ENCODE measurements around the gene ZFPM1. TPM values are rescaled to one million over a fixed set of nuclear protein-coding genes. Genes with fewer than 3 reads are reported as not detected.

Gene ZFPM1
- total RNA-seq, 2 experiments from 2014 or later, result 19.0 to 19.2 TPM

DNA sequence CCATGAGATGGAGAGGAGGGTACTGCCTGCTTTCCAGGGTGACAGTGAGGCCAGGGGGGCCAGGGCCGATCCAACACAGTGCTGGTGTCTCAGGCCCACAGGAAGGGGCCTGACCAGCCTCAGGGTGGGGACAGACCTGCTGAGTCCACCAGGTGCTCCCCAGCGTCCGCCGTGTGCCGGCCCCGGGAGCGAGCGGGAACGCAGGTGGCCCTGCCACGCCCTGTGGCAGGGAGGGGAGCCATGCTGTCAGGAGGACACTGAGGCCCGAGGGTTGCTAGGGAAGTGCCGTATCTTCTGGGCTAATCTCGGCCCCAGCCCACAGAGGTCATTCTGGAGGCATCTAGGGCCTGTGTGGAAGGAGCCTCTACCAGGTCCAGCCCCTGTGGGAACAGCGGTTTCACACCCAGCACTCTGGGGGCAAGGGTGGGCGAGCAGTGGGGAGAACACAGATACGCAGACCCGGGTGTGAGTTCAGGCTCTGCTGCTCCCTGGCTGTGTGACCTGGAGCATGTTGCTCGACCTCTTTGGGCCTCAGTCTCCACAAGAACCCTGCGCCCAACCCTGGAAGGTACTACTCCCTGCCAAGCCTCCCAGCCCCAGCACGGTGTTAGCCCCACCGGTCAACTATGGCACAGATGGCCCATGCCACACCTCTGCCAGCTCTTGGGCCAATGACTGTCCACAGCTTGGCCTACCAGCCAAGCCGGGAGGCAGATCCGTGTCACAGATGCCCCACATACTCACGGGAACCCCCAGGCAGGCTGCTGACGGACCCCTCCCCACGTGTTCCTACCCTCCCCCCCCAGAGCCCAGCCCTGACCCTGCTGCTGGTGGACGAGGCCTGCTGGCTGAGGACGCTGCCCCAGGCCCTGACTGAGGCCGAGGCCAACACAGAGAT, 73.2 kb downstream of the ZFPM1 start:
- H3K27ac Mint-ChIP-seq, result no peak overlapping the region
- DNase-seq, result no peak
- H3K36me3 Mint-ChIP-seq, result no peaks in the 10 kb centered on the region
- H3K27me3 Mint-ChIP-seq, result no peaks in the 10 kb centered on the region
- POLR2A ChIA-PET, result no interaction called here
- no peaks in the 10 kb centered on the region for H3K9me3 Mint-ChIP-seq
- peaks cover 2% of the 10 kb centered on the region for H3K4me1 Mint-ChIP-seq
- H3K4me3 Mint-ChIP-seq, result no peak overlapping the region
- ATAC-seq (ENCODE audit: low read depth), result no peak

DNA sequence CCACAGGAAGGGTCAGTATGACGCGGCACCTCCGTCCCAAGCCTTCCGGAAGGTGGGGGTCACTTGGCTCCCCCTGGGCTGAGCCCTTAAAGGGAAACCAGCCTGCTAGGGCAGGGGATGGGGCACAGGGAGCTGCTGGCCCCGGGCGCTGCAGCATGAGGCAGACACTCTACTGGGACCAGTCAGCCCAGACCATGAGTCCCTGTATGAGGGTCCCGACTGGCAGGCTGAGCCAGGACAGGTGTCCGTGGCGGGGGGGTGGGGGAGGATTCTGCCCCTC, 73.8 kb downstream of the ZFPM1 start:
- POLR2A ChIA-PET, result no interaction called here
- no peak for ATAC-seq (ENCODE audit: low read depth)

DNA sequence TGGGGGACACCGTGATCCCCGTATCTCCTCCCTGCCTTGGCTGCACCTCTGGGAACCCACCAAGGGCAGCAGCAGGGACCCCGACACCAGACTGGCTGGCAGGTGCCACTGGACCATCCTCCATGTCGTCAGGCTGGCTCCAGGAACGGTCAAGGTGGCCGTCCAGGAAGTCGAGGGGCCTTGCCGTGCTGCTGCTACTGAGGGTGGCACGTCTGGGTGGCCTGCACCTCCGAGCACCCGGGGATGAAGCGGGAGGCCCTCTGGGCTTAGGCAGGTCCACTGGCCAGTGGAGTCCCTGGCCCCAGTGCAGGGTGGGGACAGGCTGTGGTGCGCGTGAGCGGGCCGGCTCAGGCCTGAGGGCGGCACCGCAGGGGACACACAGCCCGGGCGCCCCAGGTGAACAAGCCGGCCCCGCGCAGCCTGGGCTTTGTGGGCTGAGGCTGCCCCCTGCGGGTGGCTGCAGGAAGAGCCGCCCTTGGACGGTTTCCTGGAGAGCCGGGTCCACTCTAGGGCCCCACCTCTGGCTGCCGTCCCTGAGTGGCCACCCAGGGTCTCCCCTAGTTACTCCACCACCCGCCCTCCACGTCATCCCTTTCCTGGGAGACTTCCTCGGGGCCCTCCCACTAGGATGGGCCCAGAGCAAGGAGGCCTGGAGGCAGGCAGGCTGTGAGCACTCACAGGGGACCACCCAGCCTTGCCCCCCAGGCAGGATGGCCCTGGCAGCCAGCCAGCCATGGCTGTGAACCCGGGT, 74.3 kb downstream of the ZFPM1 start:
- H3K4me1 Mint-ChIP-seq, result peaks cover 2% of the 10 kb centered on the region
- H3K4me3 Mint-ChIP-seq, result no peak overlapping the region
- no peak overlapping the region for H3K27ac Mint-ChIP-seq
- no peaks in the 10 kb centered on the region for H3K36me3 Mint-ChIP-seq
- peak; percentile 83 for DNase-seq
- H3K9me3 Mint-ChIP-seq, result no peaks in the 10 kb centered on the region
- H3K27me3 Mint-ChIP-seq, result no peaks in the 10 kb centered on the region
- POLR2A ChIA-PET, result no interaction called here
- peak; percentile 61 for ATAC-seq (ENCODE audit: low read depth)

More for the DNA sequence above, 73.8 kb downstream of the ZFPM1 start:
- Mint-ChIP-seq H3K4me1 (peaks cover 2% of the 10 kb centered on the region), H3K27ac (no peak overlapping the region), H3K9me3 (no peaks in the 10 kb centered on the region), H3K36me3 (no peaks in the 10 kb centered on the region), H3K4me3 (no peak overlapping the region), H3K27me3 (no peaks in the 10 kb centered on the region)
- DNase-seq, result no peak

DNA sequence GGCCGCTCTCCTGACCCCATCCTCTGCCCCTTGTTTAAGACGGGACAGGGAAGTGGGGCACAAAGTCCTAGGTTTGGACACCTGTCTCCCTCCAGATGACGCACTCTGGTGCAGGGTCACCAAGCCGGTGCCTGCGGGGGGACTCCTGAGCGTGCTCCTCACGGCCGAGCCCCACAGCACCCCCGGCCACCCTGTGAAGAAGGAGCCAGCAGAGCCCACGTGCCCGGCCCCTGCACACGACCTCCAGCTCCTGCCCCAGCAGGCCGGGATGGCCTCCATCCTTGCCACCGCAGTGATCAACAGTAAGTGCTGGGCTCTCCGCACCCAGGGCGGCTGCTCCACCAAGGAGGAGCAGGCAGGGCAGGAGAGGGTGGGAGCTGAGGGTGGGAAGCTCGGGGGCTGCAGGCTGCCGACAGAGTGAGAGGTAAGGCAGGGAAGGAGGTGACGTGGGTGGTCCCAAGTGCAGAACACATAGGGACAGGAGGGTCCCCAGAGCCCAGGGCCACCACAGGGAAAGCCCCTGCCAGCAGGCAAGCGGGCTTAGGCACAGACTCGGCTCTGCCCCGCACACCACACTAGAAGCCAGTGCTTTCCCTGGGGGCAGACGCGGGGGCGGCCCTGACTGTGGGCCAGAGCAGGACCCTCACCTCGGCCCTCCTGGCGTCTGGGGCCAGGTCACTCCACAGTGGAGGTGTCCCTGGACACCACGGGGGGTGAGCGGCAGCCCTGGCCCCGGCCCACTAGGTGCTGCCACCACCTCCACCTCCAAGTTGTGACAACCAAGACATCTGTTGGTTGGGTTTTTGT, 75.1 kb downstream of the ZFPM1 start:
- Mint-ChIP-seq H3K36me3 (no peaks in the 10 kb centered on the region), H3K27ac (no peak overlapping the region), H3K27me3 (no peaks in the 10 kb centered on the region), H3K9me3 (no peaks in the 10 kb centered on the region), H3K4me3 (no peak overlapping the region), H3K4me1 (peaks cover 2% of the 10 kb centered on the region)
- DNase-seq (no peak), ATAC-seq (ENCODE audit: low read depth) (no peak)
- POLR2A ChIA-PET, result no interaction called here

DNA sequence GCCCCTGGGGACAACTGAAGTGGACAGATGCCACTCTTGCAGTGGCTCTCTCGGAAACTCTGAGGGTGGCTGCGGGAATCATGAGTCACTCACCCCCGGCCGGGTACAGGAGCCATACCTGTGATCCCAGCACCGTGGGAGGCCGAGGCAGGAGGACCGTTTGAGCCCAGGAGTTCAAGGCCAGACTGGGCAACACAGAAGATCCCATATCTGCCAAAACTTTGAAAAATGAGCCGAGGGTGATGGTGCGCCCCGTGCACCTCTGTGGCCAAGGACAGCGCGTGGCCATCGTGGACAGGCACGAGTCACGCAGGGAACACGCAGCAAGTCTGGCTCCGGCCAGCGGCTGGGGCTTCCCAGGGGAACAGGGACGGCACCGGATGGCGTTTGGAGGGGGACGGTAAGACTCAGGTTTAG, 75.8 kb downstream of the ZFPM1 start:
- Mint-ChIP-seq H3K27me3 (no peaks in the 10 kb centered on the region), H3K4me1 (peaks cover 2% of the 10 kb centered on the region), H3K36me3 (no peaks in the 10 kb centered on the region), H3K4me3 (no peak overlapping the region), H3K9me3 (no peaks in the 10 kb centered on the region), H3K27ac (no peak overlapping the region)
- ATAC-seq (ENCODE audit: low read depth) (no peak), DNase-seq (no peak)
- POLR2A ChIA-PET, result no interaction called here

DNA sequence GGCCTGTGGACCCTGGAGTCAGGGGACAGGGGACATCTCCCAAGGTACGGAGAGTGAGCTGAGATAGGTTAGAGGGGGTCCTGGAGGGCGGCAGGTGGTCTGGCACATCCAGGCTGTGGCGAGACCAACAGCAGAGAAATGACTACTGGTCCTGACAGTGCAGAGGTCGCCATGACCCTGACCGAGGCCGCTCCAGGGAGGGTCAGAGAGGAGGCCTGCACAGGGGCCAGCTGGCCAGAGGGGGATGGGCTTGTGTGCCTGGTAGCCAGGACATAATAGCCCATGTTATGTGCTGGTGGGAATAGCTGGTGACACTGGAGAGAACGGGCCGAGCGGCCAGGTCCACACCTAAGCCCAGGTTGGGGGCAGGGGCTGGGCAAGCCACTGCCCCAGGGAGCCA, 76.5 kb downstream of the ZFPM1 start:
- Mint-ChIP-seq H3K4me1 (peaks cover 2% of the 10 kb centered on the region), H3K36me3 (no peaks in the 10 kb centered on the region), H3K27ac (no peak overlapping the region), H3K27me3 (no peaks in the 10 kb centered on the region), H3K4me3 (no peak overlapping the region), H3K9me3 (no peaks in the 10 kb centered on the region)
- no peak for ATAC-seq (ENCODE audit: low read depth)
- no peak for DNase-seq
- POLR2A ChIA-PET, result no interaction called here

DNA sequence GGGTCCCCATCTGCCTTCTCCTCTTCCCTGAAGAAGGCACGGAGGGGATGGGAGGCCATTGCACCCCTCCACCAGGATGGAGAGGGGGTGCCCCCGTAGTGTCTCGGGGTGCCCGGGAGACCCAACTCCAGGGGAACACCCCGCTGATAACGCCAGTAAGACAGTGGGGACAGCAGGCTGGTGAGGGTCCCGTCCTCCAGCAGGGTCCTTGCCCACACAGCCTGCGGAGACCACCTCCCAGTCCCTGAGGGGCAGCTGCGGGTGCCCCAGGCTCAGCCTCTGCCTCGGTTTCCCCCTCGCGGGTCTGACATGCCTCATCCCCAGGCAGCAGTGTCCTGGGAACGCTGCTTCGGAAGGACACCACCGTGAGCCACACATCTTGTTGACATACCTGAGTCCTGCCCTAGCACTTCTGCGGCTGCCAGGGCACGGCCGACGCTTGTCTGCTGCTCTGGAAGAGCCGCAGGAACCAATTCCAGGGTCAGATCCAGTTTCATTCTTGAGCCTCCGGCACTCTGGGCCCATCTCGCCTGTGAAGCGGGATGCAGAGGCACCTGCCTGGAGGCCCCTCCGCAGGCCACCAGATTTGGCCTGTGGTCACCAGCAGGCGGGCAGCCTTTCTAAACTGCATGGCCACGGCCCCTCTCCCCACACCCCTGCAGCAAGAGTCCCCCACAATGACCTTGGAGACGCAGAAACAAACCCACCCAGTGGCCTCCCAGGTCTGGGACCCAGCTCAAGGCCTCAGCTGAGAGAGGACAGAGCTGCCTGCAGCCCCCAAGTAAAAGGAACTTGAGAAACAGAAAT, 77.2 kb downstream of the ZFPM1 start:
- Mint-ChIP-seq H3K27ac (no peak overlapping the region), H3K27me3 (no peaks in the 10 kb centered on the region), H3K36me3 (no peaks in the 10 kb centered on the region), H3K9me3 (no peaks in the 10 kb centered on the region), H3K4me1 (peaks cover 2% of the 10 kb centered on the region), H3K4me3 (no peak overlapping the region)
- POLR2A ChIA-PET, result no interaction called here
- DNase-seq, result no peak
- ATAC-seq (ENCODE audit: low read depth), result no peak

DNA sequence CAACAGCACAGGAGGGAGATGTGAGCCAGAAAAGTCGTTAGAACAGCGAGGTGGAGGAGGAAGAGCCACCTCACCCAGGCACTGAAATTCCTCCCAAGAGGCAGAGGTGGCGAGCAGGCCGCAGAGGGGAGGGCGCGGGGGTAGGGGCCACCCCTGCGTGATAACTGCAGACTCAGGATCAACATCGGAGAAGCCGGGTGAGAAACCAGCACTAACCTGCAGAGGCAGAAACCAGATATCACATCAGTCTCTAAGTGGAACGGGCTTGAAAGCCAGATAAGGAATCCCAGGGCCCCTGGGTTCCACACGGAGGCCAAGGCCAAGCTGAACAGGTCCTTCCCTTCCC, 77.8 kb downstream of the ZFPM1 start:
- H3K27ac Mint-ChIP-seq, result no peak overlapping the region

DNA sequence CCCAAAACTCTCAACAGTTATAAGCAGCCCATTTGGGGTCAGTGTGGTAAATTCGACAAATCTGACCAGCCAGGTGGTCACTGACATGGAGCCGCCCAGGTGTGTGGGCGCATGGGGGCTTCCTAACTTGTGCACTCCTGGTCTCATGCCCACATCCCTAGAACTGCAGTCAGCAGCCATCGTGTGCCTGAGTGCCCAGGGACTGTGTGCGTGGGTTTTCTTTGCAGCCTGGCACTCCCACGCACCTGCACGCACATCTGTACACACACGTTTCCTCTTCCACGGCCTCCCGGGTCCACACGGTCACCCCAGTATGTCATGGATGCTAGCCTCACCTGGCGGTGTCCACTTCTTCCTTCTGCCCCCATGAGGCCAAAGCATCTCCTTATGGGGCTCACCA, 78.3 kb downstream of the ZFPM1 start:
- no peaks in the 10 kb centered on the region for H3K9me3 Mint-ChIP-seq
- DNase-seq (no peak), ATAC-seq (ENCODE audit: low read depth) (no peak)
- POLR2A ChIA-PET, result no interaction called here
- H3K27me3 Mint-ChIP-seq, result no peaks in the 10 kb centered on the region
- peaks cover 2% of the 10 kb centered on the region for H3K36me3 Mint-ChIP-seq
- H3K27ac Mint-ChIP-seq, result no peak overlapping the region
- H3K4me1 Mint-ChIP-seq, result peaks cover 5% of the 10 kb centered on the region
- H3K4me3 Mint-ChIP-seq, result no peak overlapping the region

More for the DNA sequence above, 77.8 kb downstream of the ZFPM1 start:
- no peaks in the 10 kb centered on the region for H3K27me3 Mint-ChIP-seq
- H3K36me3 Mint-ChIP-seq, result peaks cover under 1% of the 10 kb centered on the region
- no peak for ATAC-seq (ENCODE audit: low read depth)
- DNase-seq, result no peak
- no peak overlapping the region for H3K4me3 Mint-ChIP-seq
- H3K9me3 Mint-ChIP-seq, result no peaks in the 10 kb centered on the region
- peaks cover 3% of the 10 kb centered on the region for H3K4me1 Mint-ChIP-seq
- POLR2A ChIA-PET, result no interaction called here

DNA sequence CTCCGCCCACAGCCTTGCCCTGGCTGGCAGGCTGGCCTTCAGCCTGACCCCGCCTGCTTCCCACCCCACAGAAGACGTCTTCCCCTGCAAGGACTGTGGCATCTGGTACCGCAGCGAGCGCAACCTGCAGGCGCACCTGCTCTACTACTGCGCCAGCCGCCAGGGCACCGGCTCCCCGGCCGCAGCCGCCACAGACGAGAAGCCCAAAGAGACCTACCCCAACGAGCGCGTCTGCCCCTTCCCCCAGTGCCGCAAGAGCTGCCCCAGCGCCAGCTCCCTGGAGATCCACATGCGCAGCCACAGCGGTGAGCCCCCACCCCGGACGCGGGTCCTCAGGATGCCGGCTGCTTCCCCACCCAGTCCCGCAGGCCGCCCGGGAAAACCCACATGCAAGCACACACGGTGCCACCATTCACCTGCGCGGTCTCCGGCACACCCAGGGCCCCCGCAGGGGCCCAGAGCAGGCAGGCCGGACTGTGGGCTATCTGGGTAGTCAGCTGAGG, 78.9 kb downstream of the ZFPM1 start:
- peaks cover 5% of the 10 kb centered on the region for H3K4me1 Mint-ChIP-seq
- no peak overlapping the region for H3K27ac Mint-ChIP-seq
- ATAC-seq (ENCODE audit: low read depth) (no peak), DNase-seq (no peak)
- no peaks in the 10 kb centered on the region for H3K9me3 Mint-ChIP-seq
- no peaks in the 10 kb centered on the region for H3K27me3 Mint-ChIP-seq
- POLR2A ChIA-PET, result interaction anchor here (0.6 kb wide), 1 partner anchor 27 kb away, joined by 3 read pairs; no protein-coding TSS in a partner anchor
- no peak overlapping the region for H3K4me3 Mint-ChIP-seq
- peaks cover 2% of the 10 kb centered on the region for H3K36me3 Mint-ChIP-seq

DNA sequence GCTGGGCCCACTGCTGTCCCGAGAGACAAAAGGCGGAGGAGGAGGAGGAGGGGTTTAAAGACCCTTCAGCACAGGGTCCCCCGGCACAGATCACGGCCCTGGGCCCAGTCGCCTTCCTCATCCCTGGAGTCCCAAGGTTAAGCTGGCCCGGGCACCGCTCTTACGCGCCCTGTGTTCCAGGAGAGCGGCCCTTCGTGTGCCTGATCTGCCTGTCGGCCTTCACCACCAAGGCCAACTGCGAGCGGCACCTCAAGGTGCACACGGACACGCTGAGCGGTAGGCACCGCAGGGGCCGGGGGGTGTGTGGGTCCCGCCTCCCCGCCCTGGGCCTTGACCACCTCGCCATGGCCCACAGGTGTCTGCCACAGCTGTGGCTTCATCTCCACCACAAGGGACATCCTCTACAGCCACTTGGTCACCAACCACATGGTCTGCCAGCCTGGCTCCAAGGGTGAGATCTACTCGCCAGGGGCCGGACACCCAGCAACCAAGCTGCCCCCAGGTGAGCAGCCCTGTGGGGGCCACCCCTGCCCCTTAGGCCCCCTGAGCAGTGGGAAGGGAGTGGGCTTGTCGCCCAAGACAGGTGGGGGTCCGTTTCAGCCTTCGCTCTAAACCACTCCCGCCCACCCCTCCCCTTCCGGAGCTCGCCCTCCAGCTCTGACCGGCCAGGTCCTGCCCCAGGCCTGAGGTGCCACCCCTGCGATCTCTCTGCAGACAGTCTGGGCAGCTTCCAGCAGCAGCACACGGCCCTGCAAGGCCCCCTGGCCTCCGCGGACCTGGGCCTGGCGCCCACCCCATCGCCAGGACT, 79.6 kb downstream of the ZFPM1 start:
- peaks cover 2% of the 10 kb centered on the region for H3K36me3 Mint-ChIP-seq
- no peak overlapping the region for H3K27ac Mint-ChIP-seq
- ATAC-seq (ENCODE audit: low read depth) (no peak), DNase-seq (no peak)
- H3K9me3 Mint-ChIP-seq, result no peaks in the 10 kb centered on the region
- peaks cover 5% of the 10 kb centered on the region for H3K4me1 Mint-ChIP-seq
- POLR2A ChIA-PET, result interaction anchor here (0.6 kb wide), 1 partner anchor 26 kb away, joined by 3 read pairs; no protein-coding TSS in a partner anchor
- no peak overlapping the region for H3K4me3 Mint-ChIP-seq
- no peaks in the 10 kb centered on the region for H3K27me3 Mint-ChIP-seq

DNA sequence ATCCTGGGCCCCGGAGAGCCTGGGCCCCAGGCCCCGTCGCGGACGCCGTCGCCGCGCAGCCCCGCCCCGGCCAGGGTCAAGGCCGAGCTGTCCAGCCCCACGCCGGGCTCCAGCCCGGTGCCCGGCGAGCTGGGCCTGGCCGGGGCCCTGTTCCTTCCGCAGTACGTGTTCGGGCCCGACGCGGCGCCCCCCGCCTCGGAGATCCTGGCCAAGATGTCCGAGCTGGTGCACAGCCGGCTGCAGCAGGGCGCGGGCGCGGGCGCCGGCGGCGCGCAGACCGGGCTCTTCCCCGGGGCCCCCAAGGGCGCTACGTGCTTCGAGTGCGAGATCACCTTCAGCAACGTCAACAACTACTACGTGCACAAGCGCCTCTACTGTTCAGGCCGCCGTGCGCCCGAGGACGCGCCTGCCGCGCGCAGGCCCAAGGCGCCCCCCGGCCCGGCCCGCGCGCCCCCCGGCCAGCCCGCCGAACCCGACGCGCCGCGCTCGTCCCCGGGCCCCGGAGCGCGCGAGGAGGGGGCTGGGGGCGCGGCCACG, 80.4 kb downstream of the ZFPM1 start:
- peaks cover 2% of the 10 kb centered on the region for H3K36me3 Mint-ChIP-seq
- POLR2A ChIA-PET, result no interaction called here

More for the DNA sequence above, 80.4 kb downstream of the ZFPM1 start:
- Mint-ChIP-seq H3K4me3 (no peak overlapping the region), H3K27ac (no peak overlapping the region), H3K9me3 (no peaks in the 10 kb centered on the region), H3K4me1 (peaks cover 5% of the 10 kb centered on the region), H3K27me3 (no peaks in the 10 kb centered on the region)
- ATAC-seq (ENCODE audit: low read depth) (no peak), DNase-seq (no peak)

All from activated naive CD8-positive, alpha-beta T cell treated with anti-CD3 and anti-CD28 coated beads, Interleukin-2, amount 10 ng/mL, durations not matched to agents 7 days and 5 days (primary cell).